AG09319 (cell line): ENCODE data around the gene NIT1.

Source experiments
- DNase-seq: peaks from one replicate; pipeline ENCODE4 v3.0.0-alpha.2; 2010; ENCODE audit warnings: low read depth; ENCODE audit errors: extremely low read depth
- TF ChIP-seq, protein P1 (sequence below): IDR thresholded peaks from 2 replicates; pipeline ENCODE4 v1.5.1; 2011; ENCODE audit warnings: low read depth, mild to moderate bottlenecking, inconsistent platforms, low read length, moderate library complexity

Gene NIT1

DNA sequence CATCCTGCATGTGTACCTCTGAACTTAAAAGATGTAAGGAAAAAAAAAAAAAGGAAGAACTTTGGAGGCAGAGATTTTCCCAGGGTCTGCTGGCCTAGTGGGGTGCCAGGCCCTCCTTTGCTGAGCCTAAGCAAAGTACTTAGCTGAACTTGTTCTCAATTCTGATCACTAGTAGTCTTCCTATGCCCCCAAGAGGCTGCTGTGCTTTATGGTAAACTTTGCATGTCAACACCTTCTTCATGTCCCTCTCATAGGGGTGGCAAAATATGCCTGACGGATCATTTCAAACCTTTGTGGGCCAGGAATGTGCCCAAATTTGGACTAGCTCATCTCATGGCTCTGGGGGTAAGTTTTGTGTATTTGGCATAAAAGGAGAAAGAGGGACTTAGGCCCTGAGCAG, 40.0 kb downstream of the NIT1 start:
- no peak for DNase-seq

DNA sequence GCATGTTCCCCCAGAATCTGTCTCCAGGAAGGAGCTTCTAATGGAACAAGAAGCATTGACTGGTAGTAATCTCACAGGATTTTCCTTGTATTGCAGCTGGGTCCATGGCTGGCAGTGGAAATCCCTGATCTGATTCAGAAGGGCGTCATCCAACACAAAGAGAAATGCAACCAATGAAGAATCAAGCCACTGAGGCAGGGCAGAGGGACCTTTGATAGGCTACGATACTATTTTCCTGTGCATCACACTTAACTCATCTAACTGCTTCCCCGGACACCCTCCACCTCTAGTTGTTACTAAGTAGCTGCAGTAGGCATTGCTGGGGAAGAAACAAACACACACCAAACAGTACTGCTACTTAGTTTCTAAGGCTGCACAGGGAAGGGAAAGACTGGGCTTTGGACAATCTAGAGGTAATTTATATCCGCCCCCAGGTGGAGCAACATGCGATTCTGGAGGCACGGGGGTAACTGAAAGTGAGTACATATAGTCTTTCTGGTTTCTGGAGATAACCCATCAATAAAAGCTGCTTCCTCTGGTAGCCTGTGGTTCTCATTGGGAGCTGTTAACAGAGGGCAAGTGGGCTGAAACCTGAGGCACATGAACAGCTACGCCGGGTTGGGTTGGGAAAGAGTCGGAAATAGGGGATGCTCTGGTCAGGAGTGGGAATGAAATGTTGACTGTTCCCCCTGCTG, 40.6 kb downstream of the NIT1 start:
- no peak for DNase-seq
- TF ChIP-seq, protein P1, sequence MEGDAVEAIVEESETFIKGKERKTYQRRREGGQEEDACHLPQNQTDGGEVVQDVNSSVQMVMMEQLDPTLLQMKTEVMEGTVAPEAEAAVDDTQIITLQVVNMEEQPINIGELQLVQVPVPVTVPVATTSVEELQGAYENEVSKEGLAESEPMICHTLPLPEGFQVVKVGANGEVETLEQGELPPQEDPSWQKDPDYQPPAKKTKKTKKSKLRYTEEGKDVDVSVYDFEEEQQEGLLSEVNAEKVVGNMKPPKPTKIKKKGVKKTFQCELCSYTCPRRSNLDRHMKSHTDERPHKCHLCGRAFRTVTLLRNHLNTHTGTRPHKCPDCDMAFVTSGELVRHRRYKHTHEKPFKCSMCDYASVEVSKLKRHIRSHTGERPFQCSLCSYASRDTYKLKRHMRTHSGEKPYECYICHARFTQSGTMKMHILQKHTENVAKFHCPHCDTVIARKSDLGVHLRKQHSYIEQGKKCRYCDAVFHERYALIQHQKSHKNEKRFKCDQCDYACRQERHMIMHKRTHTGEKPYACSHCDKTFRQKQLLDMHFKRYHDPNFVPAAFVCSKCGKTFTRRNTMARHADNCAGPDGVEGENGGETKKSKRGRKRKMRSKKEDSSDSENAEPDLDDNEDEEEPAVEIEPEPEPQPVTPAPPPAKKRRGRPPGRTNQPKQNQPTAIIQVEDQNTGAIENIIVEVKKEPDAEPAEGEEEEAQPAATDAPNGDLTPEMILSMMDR = no peak

More for the DNA sequence above, 40.0 kb downstream of the NIT1 start:
- TF ChIP-seq, protein P1 = no peak

DNA sequence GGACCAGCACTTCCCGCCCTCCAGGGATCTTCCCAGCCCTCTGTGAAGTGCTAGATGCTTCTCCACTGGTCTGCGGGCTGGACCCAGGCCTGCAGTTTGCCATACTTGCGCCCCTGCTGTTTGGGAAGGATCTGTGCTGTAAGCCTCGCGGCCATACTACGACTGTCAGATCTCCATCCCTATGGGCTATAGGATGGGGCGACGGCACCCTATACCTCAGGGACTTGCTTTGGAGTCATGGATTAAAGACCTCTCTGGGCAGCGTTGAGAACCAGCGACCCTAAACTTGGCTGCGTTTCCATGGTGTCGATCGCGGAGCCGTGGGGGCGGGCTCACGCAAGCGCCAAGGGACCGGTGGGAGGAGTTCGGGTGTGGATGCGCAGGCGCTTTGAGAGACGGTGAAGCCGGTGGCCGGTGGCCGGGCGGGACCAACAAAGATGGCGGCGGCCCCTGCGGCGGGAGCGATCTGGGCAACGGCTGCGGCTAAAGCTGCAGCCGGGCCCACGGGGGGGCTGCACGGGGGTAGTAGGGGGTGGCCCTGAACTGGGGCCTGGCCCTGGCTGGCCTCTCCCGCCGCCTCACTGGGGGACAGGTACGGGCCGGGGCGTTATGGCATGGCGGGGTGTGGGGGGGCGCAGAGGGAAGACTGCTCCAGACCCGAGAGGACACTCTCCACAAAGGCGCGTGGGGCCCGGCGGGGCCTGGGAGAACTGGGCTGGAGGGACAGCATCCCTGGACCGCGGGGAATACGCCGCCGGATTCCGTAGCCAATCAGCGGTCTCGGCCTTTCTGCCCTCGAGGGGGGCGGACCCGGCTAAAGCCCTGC, 41.4 kb downstream of the NIT1 start, which contains the start of gene USP21:
TSS of gene USP21 (plus strand) at position 414 of the 826 bp plus-strand sequence. CDS start 1,141 bp downstream, outside the sequence.
- DNase-seq = peak; percentile 67
- TF ChIP-seq, protein P1 = peak; percentile 46

DNA sequence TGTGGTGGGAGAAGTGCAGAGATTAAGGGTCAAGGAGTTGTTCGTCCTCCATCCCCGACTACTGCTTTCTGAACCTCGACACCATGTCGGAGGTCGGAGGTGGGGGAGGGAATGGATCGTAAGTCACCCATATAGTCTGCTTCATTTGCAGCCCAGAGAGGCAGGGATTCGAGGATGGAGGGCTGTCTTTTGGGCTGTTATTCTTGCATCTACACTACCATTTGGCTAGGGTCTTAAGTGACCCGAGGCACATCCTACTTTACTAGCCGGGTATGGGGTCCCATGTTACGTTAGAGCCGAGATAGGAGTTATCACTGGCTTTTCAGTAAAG, 42.0 kb downstream of the NIT1 start:
- TF ChIP-seq, protein P1 = no peak
- DNase-seq = no peak

DNA sequence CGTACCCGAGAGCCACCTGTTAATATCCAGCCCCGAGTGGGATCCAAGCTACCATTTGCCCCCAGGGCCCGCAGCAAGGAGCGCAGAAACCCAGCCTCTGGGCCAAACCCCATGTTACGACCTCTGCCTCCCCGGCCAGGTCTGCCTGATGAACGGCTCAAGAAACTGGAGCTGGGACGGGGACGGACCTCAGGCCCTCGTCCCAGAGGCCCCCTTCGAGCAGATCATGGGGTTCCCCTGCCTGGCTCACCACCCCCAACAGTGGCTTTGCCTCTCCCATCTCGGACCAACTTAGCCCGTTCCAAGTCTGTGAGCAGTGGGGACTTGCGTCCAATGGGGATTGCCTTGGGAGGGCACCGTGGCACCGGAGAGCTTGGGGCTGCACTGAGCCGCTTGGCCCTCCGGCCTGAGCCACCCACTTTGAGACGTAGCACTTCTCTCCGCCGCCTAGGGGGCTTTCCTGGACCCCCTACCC, 42.8 kb downstream of the NIT1 start:
- no peak for DNase-seq
- TF ChIP-seq, protein P1 = no peak

DNA sequence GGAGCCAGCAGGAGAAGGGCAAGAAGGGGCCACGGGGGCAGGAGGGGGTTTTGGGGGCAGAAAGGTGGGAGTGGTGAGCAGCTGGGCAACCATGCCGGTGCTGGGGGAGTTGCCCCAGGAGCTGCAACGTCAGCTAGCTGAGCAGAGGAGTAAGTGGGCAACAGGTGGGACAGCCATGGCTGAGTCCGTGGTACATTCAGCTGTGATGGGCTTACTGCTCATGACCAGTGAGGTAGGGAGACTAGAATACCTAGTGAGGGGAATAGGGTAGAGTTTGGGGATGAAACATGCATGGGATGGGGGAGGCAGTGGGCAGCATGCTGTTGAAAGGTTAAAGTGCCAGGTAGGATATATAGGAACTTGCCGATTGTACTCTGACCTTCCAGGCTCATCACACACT, 43.7 kb downstream of the NIT1 start:
- no peak for DNase-seq
- TF ChIP-seq, protein P1 = no peak

DNA sequence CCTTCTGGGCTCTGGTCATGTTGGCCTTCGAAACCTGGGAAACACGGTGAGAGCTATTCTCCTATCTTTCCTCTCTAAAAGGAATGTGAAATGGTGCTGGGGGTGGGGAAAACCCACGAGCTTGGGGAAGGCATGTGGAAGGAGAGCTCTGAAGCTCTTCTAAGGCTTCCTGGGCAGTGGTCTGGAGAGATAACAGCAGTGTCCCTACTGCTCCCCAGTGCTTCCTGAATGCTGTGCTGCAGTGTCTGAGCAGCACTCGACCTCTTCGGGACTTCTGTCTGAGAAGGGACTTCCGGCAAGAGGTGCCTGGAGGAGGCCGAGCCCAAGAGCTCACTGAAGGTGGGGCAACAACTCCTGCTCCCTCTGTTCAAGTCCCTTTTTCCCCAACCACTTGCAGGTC, 44.1 kb downstream of the NIT1 start:
- no peak for DNase-seq

More for the DNA sequence above, 44.1 kb downstream of the NIT1 start:
- TF ChIP-seq, protein P1 = no peak
